Tibial artery (tissue), 4 donors: ENCODE data around the gene PDE3B.
"Not testable (repeated sequence)": the region's sequence is repeated elsewhere in the genome, so short reads cannot be mapped to it uniquely, and the experiment has no call there.

Experiments used
- DNase-seq, 2 donors: peaks; one replicate each; pipeline ENCODE4 v3.0.0-alpha.2; 2019
- H3K27ac ChIP-seq, 2 donors: fragments of 200-600 bp; sonication (generic) in 1 of 2; 1 replicate in 1 of 2; 2 replicates in 1 of 2; pipeline ENCODE4 v1.5.1; 2018 to 2019; ENCODE audit warnings: mild to moderate bottlenecking in 1 of 2
- H3K27me3 ChIP-seq, 2 donors: fragments of 200-600 bp; sonication (generic) in 1 of 2; one replicate each; pipeline versions ENCODE4 v1.5.1 to v1.6.0; 2016 to 2019
- H3K36me3 ChIP-seq, 3 donors: fragments of 200-600 bp; sonication (generic) in 2 of 3; one replicate each; pipeline ENCODE4 v1.5.1; 2016 to 2019; ENCODE audit warnings: mild to moderate bottlenecking in 2 of 3
- H3K4me1 ChIP-seq, 4 donors: fragments of 200-600 bp; sonication (generic) in 2 of 4; 1 replicate in 3 of 4; 2 replicates in 1 of 4; pipeline ENCODE4 v1.5.1; 2016 to 2019
- H3K4me3 ChIP-seq, 2 donors: fragments of 200-600 bp; sonication (generic) in 1 of 2; 1 replicate in 1 of 2; 2 replicates in 1 of 2; pipeline ENCODE4 v1.5.1; 2018 to 2019; ENCODE audit warnings: mild to moderate bottlenecking in 2 of 2
- H3K9me3 ChIP-seq, 3 donors: fragments of 200-600 bp; sonication (generic) in 1 of 3; one replicate each; pipeline ENCODE4 v1.5.1; 2016 to 2019
- intact Hi-C: fragments of 100-400 bp; cut with DNase I; formaldehyde crosslinking; loops from one replicate; pipeline ENCODE4 v1.15.0; 2023; ENCODE audit warnings: low total_unique reads
- TF ChIP-seq, protein P1 (sequence below), 2 experiments: fragments of 200-600 bp in 1 of 2; fragments of 450-650 bp in 1 of 2; IDR thresholded peaks; one replicate each; pipeline ENCODE4 v1.5.1; 2017 to 2019; ENCODE audit warnings: antibody characterized with exemption in 2 of 2, mild to moderate bottlenecking in 1 of 2, moderate library complexity in 1 of 2

Gene PDE3B

GRCh38 chr11:14860511-14860910, 216.9 kb downstream of the PDE3B start:
- TF ChIP-seq, protein P1, sequence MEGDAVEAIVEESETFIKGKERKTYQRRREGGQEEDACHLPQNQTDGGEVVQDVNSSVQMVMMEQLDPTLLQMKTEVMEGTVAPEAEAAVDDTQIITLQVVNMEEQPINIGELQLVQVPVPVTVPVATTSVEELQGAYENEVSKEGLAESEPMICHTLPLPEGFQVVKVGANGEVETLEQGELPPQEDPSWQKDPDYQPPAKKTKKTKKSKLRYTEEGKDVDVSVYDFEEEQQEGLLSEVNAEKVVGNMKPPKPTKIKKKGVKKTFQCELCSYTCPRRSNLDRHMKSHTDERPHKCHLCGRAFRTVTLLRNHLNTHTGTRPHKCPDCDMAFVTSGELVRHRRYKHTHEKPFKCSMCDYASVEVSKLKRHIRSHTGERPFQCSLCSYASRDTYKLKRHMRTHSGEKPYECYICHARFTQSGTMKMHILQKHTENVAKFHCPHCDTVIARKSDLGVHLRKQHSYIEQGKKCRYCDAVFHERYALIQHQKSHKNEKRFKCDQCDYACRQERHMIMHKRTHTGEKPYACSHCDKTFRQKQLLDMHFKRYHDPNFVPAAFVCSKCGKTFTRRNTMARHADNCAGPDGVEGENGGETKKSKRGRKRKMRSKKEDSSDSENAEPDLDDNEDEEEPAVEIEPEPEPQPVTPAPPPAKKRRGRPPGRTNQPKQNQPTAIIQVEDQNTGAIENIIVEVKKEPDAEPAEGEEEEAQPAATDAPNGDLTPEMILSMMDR (IDR thresholded peaks at IDR 0.05): no peak
- intact Hi-C loops: no loop called here

DNA sequence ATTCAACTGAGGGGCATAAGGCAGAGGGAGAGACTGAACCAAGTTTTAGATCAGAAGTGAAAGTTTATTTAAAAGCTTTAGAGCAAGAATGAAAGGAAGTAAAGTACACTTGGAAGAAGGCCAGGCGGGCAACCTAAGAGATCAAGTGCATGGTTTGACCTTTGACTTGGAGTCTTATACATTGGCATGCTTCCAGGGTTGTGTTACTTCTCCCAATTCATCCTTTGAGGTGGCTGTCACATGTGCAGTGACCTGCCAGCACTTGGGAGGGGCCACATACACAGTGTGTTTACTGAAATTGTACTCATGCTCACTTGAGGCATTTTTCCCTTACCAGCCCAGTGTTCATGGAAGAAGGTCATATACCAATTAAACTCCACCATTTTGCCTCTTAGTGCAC, 218.1 kb downstream of the PDE3B start:
- TF ChIP-seq, protein P1 (IDR thresholded peaks at IDR 0.05): no peak
- H3K9me3 ChIP-seq: peaks cover 0 to 4% (median 0%) of the 10 kb centered on the region in 3 donors
- no peaks in the 10 kb centered on the region for H3K27me3 ChIP-seq
- DNase-seq: no peak
- H3K4me3 ChIP-seq: no peak overlapping the region
- no peaks in the 10 kb centered on the region for H3K4me1 ChIP-seq
- no peak overlapping the region for H3K27ac ChIP-seq
- H3K36me3 ChIP-seq: no peaks in the 10 kb centered on the region
- intact Hi-C loops: no loop called here

More at GRCh38 chr11:14860511-14860910, 216.9 kb downstream of the PDE3B start:
- no peak for DNase-seq
- no peak overlapping the region for H3K27ac ChIP-seq
- no peaks in the 10 kb centered on the region for H3K36me3 ChIP-seq
- H3K27me3 ChIP-seq: no peaks in the 10 kb centered on the region
- no peak overlapping the region for H3K4me3 ChIP-seq
- no peaks in the 10 kb centered on the region for H3K4me1 ChIP-seq
- peaks cover 0 to 4% (median 0%) of the 10 kb centered on the region in 3 donors for H3K9me3 ChIP-seq

GRCh38 chr11:14863775-14864174, 220.2 kb downstream of the PDE3B start:
- H3K36me3 ChIP-seq, H3K27me3 ChIP-seq, H3K9me3 ChIP-seq, H3K4me3 ChIP-seq, H3K27ac ChIP-seq, intact Hi-C loops, DNase-seq, H3K4me1 ChIP-seq: not testable (repeated sequence)

- Histone ChIP-seq H3K27me3 (no peaks in the 10 kb centered on the region), H3K9me3 (no peaks in the 10 kb centered on the region), H3K36me3 (peaks cover 0 to 5% (median 0%) of the 10 kb centered on the region in 3 donors), H3K4me3 (no peak overlapping the region), H3K4me1 (no peaks in the 10 kb centered on the region), H3K27ac (no peak overlapping the region)
- no peak for DNase-seq
- TF ChIP-seq, protein P1 (IDR thresholded peaks at IDR 0.05): no peak
- intact Hi-C loops: no loop called here
Observed at GRCh38 chr11:14872032-14872431, 228.4 kb downstream of the PDE3B start.

GRCh38 chr11:14873632-14874031, 230.0 kb downstream of the PDE3B start:
- DNase-seq: no peak
- Histone ChIP-seq H3K36me3 (peaks cover 4 to 20% (median 11%) of the 10 kb centered on the region in 3 donors), H3K4me1 (no peaks in the 10 kb centered on the region), H3K9me3 (no peaks in the 10 kb centered on the region), H3K27me3 (no peaks in the 10 kb centered on the region), H3K27ac (no peak overlapping the region), H3K4me3 (no peak overlapping the region)
- TF ChIP-seq, protein P1 (IDR thresholded peaks at IDR 0.05): no peak
- intact Hi-C loops: no loop called here

DNA sequence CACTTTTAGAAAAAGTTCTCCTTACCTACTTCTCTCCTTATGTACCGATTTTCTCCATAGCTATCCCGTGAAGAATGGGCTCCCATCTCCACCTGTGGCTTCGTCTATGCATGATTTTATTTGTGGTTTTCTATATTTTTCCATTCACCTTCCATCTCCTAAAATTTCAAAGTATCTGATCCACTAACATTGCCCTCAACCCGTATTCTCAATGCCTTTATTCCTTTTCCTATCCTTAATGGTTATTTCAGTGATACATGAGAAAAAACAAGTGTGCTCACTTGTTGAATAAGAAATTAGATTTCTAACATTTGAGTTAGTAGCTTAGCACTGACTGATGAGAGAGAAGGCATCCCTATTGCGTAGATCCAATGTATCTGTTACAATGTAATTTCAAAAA, 231.6 kb downstream of the PDE3B start:
- TF ChIP-seq, protein P1 (IDR thresholded peaks at IDR 0.05): no peak
- Histone ChIP-seq H3K27me3 (no peaks in the 10 kb centered on the region), H3K36me3 (peaks cover 12 to 31% (median 18%) of the 10 kb centered on the region in 3 donors), H3K27ac (no peak overlapping the region), H3K4me1 (no peaks in the 10 kb centered on the region), H3K9me3 (no peaks in the 10 kb centered on the region), H3K4me3 (no peak overlapping the region)
- DNase-seq: no peak
- intact Hi-C loops: no loop called here
